K562 (cell line): Measurements from ENCODE around the gene ARHGAP29. TPM values are rescaled to one million over a fixed set of nuclear protein-coding genes. Genes with fewer than 3 reads are reported as not detected.

ENCODE experiments used
- ATAC-seq: fragments of 200-7000 bp; cut with Tn5 transposase; 3 replicates; pipeline ENCODE4 v1.9.1; 2020; ENCODE audit warnings: moderate library complexity
- BruUV-seq: library from RNA; stranded (reverse); fragments of 400-500 nt; replicated peaks from 2 replicates; lab custom pipeline; 2021; lab: Mats Ljungman, UMichigan
- CTCF ChIA-PET: fragments of 300-600 bp; formaldehyde crosslinking; extraction: SDS; loops from one replicate; lab custom pipeline; 2021; ENCODE audit warnings: low intra/inter-chr PET ratio; lab: Yijun Ruan, JAX
- POLR2A ChIA-PET: fragments of 300-600, 350-650 bp; sonication (Branson Sonifier 250); formaldehyde crosslinking; extraction: SDS; loops from one replicate; lab custom pipeline; 2021; ENCODE audit warnings: antibody characterized with exemption, inconsistent platforms; lab: Yijun Ruan, JAX
- DNase-seq, 4 experiments: peaks; one replicate each; pipeline versions ENCODE4 v3.0.0 to v3.0.0-alpha.2; 2011 to 2018; ENCODE audit warnings: low spot score in 3 of 4, mixed read lengths in 3 of 4; ENCODE audit errors: extremely low read depth in 1 of 4
- FAIRE-seq: peaks from 2 replicates; lab custom pipeline; 2011; peaks lifted over from hg19 to GRCh38; lab: Jason Lieb, UNC
- H2AFZ ChIP-seq: 2 replicates; pipeline ENCODE4 v1.6.0; 2011; ENCODE audit warnings: low read depth, low read length, control low read depth, inconsistent platforms
- H3K27ac ChIP-seq: fragments of 200-600 bp; 3 replicates; pipeline ENCODE4 v1.8.0; 2011; ENCODE audit warnings: low read depth, mild to moderate bottlenecking, control low read depth, inconsistent platforms, low read length, moderate library complexity, mixed read lengths; ENCODE audit errors: extremely low read depth
- H3K27me3 ChIP-seq, 2 experiments: fragments of 300-600 bp in 1 of 2; 2 replicates in 1 of 2; 3 replicates in 1 of 2; pipeline versions ENCODE4 v1.6.0 to v1.8.0; 2011; ENCODE audit warnings: inconsistent platforms in 2 of 2, low read length in 2 of 2, mild to moderate bottlenecking in 1 of 2, mixed read lengths in 1 of 2, moderate library complexity in 1 of 2; ENCODE audit not compliant: control insufficient read depth in 2 of 2, insufficient read depth in 2 of 2
- H3K36me3 ChIP-seq: fragments of 300-600 bp; 3 replicates; pipeline ENCODE4 v1.8.0; 2011; ENCODE audit warnings: mild to moderate bottlenecking, low read length, inconsistent platforms; ENCODE audit not compliant: control insufficient read depth, insufficient read depth
- H3K4me1 ChIP-seq, 2 experiments: fragments of 200-600 bp in 1 of 2; replicated peaks in 1 of 2; 2 replicates in 1 of 2; 3 replicates in 1 of 2; pipeline versions ENCODE4 v1.5.1 to v1.8.0; 2011; ENCODE audit warnings: inconsistent platforms in 2 of 2, low read length in 2 of 2, mild to moderate bottlenecking in 1 of 2, mixed read lengths in 1 of 2, moderate library complexity in 1 of 2; ENCODE audit not compliant: control insufficient read depth in 2 of 2, insufficient read depth in 2 of 2
- H3K4me2 ChIP-seq: 2 replicates; pipeline ENCODE4 v1.6.1; 2011; ENCODE audit warnings: low read length, control low read depth, inconsistent platforms, mixed read lengths; ENCODE audit not compliant: insufficient read depth
- H3K4me3 ChIP-seq: fragments of 200-600 bp; sonication (generic), shearing (Covaris generic); 2 replicates; pipeline ENCODE4 v1.5.1; 2016; ENCODE audit warnings: control low read depth, inconsistent platforms
- H3K79me2 ChIP-seq: fragments of 200-600 bp; 3 replicates; pipeline ENCODE4 v1.8.0; 2011; ENCODE audit warnings: low read length, inconsistent platforms; ENCODE audit not compliant: control insufficient read depth, insufficient read depth
- H3K9ac ChIP-seq, 2 experiments: 2 replicates each; pipeline versions ENCODE4 v1.6.0 to v1.6.1; 2011; ENCODE audit warnings: low read depth in 2 of 2, low read length in 2 of 2, control low read depth in 1 of 2, inconsistent platforms in 1 of 2, mild to moderate bottlenecking in 1 of 2, mixed read lengths in 1 of 2; ENCODE audit not compliant: insufficient read depth in 1 of 2
- H3K9me1 ChIP-seq: one replicate; pipeline ENCODE4 v1.6.0; 2011; ENCODE audit warnings: inconsistent platforms, mild to moderate bottlenecking, low read length, moderate library complexity; ENCODE audit not compliant: control insufficient read depth, insufficient read depth
- H3K9me3 ChIP-seq: replicated peaks from 2 replicates; pipeline ENCODE4 v1.5.1; 2011; ENCODE audit warnings: low read depth, low read length, inconsistent platforms; ENCODE audit not compliant: control insufficient read depth, insufficient read depth
- H4K20me1 ChIP-seq: replicated peaks from 2 replicates; pipeline ENCODE4 v1.6.1; 2011; ENCODE audit warnings: low read length, inconsistent platforms, mixed read lengths; ENCODE audit not compliant: control insufficient read depth, insufficient read depth
- LCOR ChIP-seq: sonication (generic); formaldehyde crosslinking; IDR thresholded peaks from 2 replicates; pipeline ENCODE4 v1.8.0; 2022; ENCODE audit warnings: mild to moderate bottlenecking, missing genetic modification reagents
- WGBS: fragments of 100-300 bp; shearing (Covaris generic); methylation state at CpG from one replicate; pipeline ENCODE4 v1.1.6; 2016; ENCODE audit warnings: low coverage, mixed read lengths; ENCODE audit not compliant: insufficient coverage; ENCODE audit errors: missing lambda C conversion rate; 5-methylcytosine and 5-hydroxymethylcytosine counted together
- in situ Hi-C: fragments of 300-500 bp; cut with MboI; formaldehyde crosslinking; loops from 4 replicates; pipeline ENCODE4 v1.15.0; 2018; ENCODE audit warnings: inconsistent platforms, mixed read lengths
- intact Hi-C: fragments of 100-400 bp; cut with micrococcal nuclease; formaldehyde crosslinking; loops from 2 replicates; pipeline ENCODE4 v1.14.2; 2022
- polyA plus RNA-seq, 8 experiments: library from polyadenylated mRNA; depleted of rRNA in 4 of 8; stranded (reverse) in 5 of 8; unstranded in 3 of 8; fragments of >200 nt; fragmentation: Nextera tagmentation in 2 of 8; fragmentation: Illumina TruSeq in 1 of 8; extraction: Ambion mirVana in 2 of 8; extraction: Trizol in 1 of 8; gene quantifications; 2 replicates each; pipeline versions ENCODE4 v1.2.1 to v1.2.3, GENCODE V29; 2011 to 2014; ENCODE audit warnings: inconsistent platforms in 1 of 8, missing spikeins in 1 of 8
- total RNA-seq, 7 experiments: library from RNA; depleted of rRNA in 6 of 7; stranded (reverse); fragments of >200 nt in 6 of 7; fragmentation: Illumina TruSeq in 2 of 7; extraction: Trizol in 2 of 7; gene quantifications; 2 replicates each; pipeline versions ENCODE4 v1.2.1 to v1.2.3, GENCODE V29; 2011 to 2021; ENCODE audit warnings: low replicate concordance in 1 of 7
- TF ChIP-seq, protein P1 (sequence below), 2 experiments: IDR thresholded peaks in 1 of 2; conservative IDR thresholded peaks in 1 of 2; 2 replicates each; pipeline ENCODE4 v1.6.1; 2016; ENCODE audit warnings: low read depth in 2 of 2, mild to moderate bottlenecking in 1 of 2, missing compliant biosample characterization in 1 of 2, missing genetic modification characterization in 1 of 2, moderate library complexity in 1 of 2

ARHGAP29 gene
- total and polyA plus RNA-seq, 9 of the 15 experiments (the other 6 are each of a cell fraction or from before 2014, with no cell fraction given), result under 0.01 to 0.13 (median 0.02) TPM; not detected in 5

DNA sequence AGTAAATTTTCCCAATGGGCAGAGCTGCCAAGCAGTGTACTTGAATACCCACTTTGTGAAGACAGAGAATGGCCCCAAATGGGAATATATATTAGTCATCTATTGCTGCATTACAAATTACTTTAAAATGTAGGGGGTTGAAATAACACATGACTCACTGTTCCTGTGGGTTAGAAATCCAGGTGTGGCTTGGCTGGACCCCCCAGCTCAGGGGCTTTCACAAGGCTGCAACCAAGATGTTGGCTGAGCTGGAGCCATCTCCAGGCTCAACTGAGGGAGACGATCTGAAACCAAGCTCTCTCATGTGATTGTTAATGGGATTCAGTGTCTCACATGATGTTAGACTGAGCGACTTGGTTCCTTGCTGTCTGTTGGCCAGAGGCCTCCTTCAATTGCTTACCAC is 33.4 kb upstream of the ARHGAP29 start:
- ATAC-seq, result no peak
- CTCF ChIA-PET, result no interaction called here
- no peak overlapping the region for H3K4me3 ChIP-seq
- H3K4me2 ChIP-seq, result no peak overlapping the region
- H3K27me3 ChIP-seq, result no peaks in the 10 kb centered on the region
- DNase-seq, result no peak
- H2AFZ ChIP-seq, result no peak overlapping the region
- no peaks in the 10 kb centered on the region for H3K4me1 ChIP-seq
- no peaks in the 10 kb centered on the region for H3K9me3 ChIP-seq
- POLR2A ChIA-PET, result no interaction called here
- intact Hi-C loops (no loop called here), in situ Hi-C loops (no loop called here)
- no peaks in the 10 kb centered on the region for H3K9me1 ChIP-seq
- no peaks in the 10 kb centered on the region for H3K79me2 ChIP-seq
- 0% methylated on average over 2 of the region's 2 CpGs for WGBS
- no peaks in the 10 kb centered on the region for H4K20me1 ChIP-seq
- H3K36me3 ChIP-seq, result no peaks in the 10 kb centered on the region
- BruUV-seq, result no TSS peak
- TF ChIP-seq, protein P1, sequence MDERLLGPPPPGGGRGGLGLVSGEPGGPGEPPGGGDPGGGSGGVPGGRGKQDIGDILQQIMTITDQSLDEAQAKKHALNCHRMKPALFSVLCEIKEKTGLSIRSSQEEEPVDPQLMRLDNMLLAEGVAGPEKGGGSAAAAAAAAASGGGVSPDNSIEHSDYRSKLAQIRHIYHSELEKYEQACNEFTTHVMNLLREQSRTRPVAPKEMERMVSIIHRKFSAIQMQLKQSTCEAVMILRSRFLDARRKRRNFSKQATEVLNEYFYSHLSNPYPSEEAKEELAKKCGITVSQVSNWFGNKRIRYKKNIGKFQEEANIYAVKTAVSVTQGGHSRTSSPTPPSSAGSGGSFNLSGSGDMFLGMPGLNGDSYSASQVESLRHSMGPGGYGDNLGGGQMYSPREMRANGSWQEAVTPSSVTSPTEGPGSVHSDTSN (CRISPR knock-in tag; IDR thresholded peaks at IDR 0.05; ENCODE audit: low read depth), result no peak
- TF ChIP-seq, protein P1 (tag; conservative IDR thresholded peaks at IDR 0.05; ENCODE audit: low read depth), result no peak
- no peak for TF ChIP-seq LCOR
- H3K27ac ChIP-seq, result no peak overlapping the region
- H3K9ac ChIP-seq, result no peak overlapping the region
- FAIRE-seq, result no peak
